Natural killer cell (primary cell): ENCODE results near the gene SIPA1L3. TPM values are rescaled to one million over a fixed set of nuclear protein-coding genes. Genes with fewer than 3 reads are reported as not detected.
"Not testable (repeated sequence)": the region's sequence is repeated elsewhere in the genome, so short reads cannot be mapped to it uniquely, and the experiment has no call there.

Experiments used
- ATAC-seq, 3 donors: fragments of 150-1000 bp in 2 of 3; fragments of 200-7000 bp in 1 of 3; cut with Tn5 transposase; 1 replicate in 1 of 3; 2 replicates in 2 of 3; pipeline ENCODE4 v1.10.0; 2021; ENCODE audit warnings: mild to moderate bottlenecking in 2 of 3, moderate library complexity in 2 of 3
- DNase-seq, 2 donors: peaks; one replicate each; pipeline versions ENCODE4 v3.0.0 to v3.0.0-alpha.2; 2013 to 2021; ENCODE audit warnings: mixed read lengths in 1 of 2
- H3K27ac ChIP-seq: one replicate; pipeline ENCODE4 v1.5.1; 2013; ENCODE audit warnings: mild to moderate bottlenecking, low read length
- H3K27me3 ChIP-seq: one replicate; pipeline ENCODE4 v1.6.1; 2013; ENCODE audit warnings: low read length; ENCODE audit not compliant: control insufficient read depth, insufficient read depth
- H3K36me3 ChIP-seq: one replicate; pipeline ENCODE4 v1.6.1; 2013; ENCODE audit warnings: low read length; ENCODE audit not compliant: control insufficient read depth, insufficient read depth
- H3K4me1 ChIP-seq: one replicate; pipeline ENCODE4 v1.6.1; 2013; ENCODE audit warnings: low read length; ENCODE audit not compliant: control insufficient read depth, insufficient read depth
- H3K4me3 ChIP-seq: one replicate; pipeline ENCODE4 v1.5.1; 2013; ENCODE audit warnings: low read length
- H3K9me3 ChIP-seq: one replicate; pipeline ENCODE4 v1.6.1; 2013; ENCODE audit warnings: low read length; ENCODE audit not compliant: control insufficient read depth, insufficient read depth
- H3K27ac Mint-ChIP-seq, 2 donors: one replicate each; pipeline ENCODE4 v1.8.0; 2022; ENCODE audit warnings: mild to moderate bottlenecking in 2 of 2, mixed read lengths in 2 of 2, moderate library complexity in 1 of 2
- H3K27me3 Mint-ChIP-seq, 2 donors: one replicate each; pipeline ENCODE4 v1.8.0; 2022; ENCODE audit warnings: low read depth in 2 of 2, mixed read lengths in 2 of 2
- H3K36me3 Mint-ChIP-seq: one replicate; pipeline ENCODE4 v1.8.0; 2022; ENCODE audit warnings: mixed read lengths
- H3K4me1 Mint-ChIP-seq, 2 donors: one replicate each; pipeline ENCODE4 v1.8.0; 2022; ENCODE audit warnings: mixed read lengths in 2 of 2
- H3K4me3 Mint-ChIP-seq: one replicate; pipeline ENCODE4 v1.8.0; 2022; ENCODE audit warnings: mild to moderate bottlenecking, moderate library complexity, mixed read lengths
- H3K9me3 Mint-ChIP-seq, 2 donors: one replicate each; pipeline ENCODE4 v1.8.0; 2022; ENCODE audit warnings: mixed read lengths in 2 of 2
- CTCF ChIP-seq: fragments of 200-600 bp; IDR thresholded peaks from one replicate; pipeline ENCODE4 v1.8.0; 2022; ENCODE audit warnings: antibody characterized with exemption
- WGBS: methylation state at CpG from one replicate; pipeline ENCODE4 v1.1.7; 2013; ENCODE audit warnings: missing lambda C conversion rate; ENCODE audit not compliant: insufficient coverage; 5-methylcytosine and 5-hydroxymethylcytosine counted together
- intact Hi-C: fragments of 100-400 bp; cut with micrococcal nuclease; formaldehyde crosslinking; loops from one replicate; pipeline ENCODE4 v1.14.2; 2022
- total RNA-seq, 4 donors: library from RNA; stranded (reverse); fragments of 120-200 nt in 1 of 4; gene quantifications; one replicate each; pipeline versions ENCODE4 v1.2.3 to v1.2.4, GENCODE V29; 2013 to 2022

SIPA1L3 gene
- total RNA-seq, 3 donors from 2014 or later (not counting 1 experiment from before 2014, with no cell fraction given): 34.4 to 35.8 (median 35.4) TPM

DNA sequence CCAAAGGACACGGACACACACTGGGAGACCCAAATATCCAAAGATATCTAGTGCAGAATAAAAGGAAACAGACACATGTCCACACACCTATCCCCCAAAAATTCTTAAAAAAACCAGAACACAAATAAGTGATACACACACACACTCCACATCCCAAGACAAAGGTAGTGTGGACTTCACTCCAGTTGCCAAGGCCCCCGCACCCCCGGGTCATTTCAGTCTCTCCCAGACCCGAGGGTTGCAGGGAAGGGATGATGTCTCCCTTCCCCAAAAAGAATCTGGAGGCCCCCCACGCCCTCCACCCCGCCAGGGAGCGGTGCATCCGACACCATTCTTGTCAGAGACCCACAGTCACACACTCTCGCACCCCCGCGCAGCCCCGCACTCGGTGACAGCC is 316.6 kb downstream of the SIPA1L3 start:
- Mint-ChIP-seq H3K27me3 (peaks cover 58% of the 10 kb centered on the region in 2 donors), H3K9me3 (no peaks in the 10 kb centered on the region), H3K36me3 (no peaks in the 10 kb centered on the region), H3K4me3 (no peak overlapping the region), H3K27ac (no peak overlapping the region), H3K4me1 (peaks cover 12 to 27% of the 10 kb centered on the region in 2 donors)
- intact Hi-C loops: loop anchor here (10.0 kb wide), 1 partner anchor 319 kb away; the partner anchor contains the start of genes SIPA1L3 and WDR87
- Histone ChIP-seq H3K27ac (no peak overlapping the region), H3K27me3 (peaks cover 65% of the 10 kb centered on the region), H3K4me1 (peaks cover 13% of the 10 kb centered on the region), H3K36me3 (no peaks in the 10 kb centered on the region), H3K9me3 (no peaks in the 10 kb centered on the region), H3K4me3 (no peak overlapping the region)
- 13% methylated on average over 13 of the region's 13 CpGs for WGBS
- no peak for TF ChIP-seq CTCF
- no peak for DNase-seq
- no peak for ATAC-seq

DNA sequence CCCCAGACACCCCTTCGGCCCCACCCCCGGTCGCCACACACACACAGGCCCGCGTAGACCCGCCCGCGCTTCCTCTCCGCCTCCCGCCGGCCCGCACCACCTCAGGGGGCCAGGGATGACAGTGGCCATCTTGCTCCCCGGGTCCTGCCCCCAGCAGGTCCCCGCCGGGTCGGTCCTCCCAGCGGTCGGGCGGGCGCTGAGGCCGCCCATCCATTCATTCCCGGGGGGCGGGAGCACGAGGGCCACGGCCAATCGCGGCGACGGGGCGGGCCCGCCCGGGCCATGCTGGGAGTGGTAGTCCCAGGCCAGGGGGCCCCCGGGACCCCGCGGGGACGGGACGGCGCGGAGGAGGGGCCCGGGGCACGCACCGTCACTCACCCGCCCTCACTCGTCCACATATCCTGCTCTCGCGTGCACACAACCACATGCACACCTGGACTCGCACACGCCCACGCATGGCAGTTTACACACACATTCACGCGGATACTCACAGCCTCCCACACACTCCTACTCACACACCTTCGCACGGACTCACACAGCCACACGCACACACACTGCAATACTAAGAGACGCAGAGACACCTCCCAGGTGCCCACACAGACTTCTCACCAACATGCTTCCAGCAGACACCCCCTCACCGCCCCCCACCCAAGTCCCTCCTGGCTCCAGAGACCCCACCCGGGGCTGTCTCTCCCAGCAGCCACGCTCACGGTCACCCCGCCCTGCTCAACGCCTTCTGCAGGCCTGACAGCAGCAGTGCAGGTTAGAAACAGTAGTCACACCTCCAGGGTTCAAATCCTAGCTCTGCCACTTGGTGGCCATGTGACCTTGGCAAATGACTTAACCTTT is 317.2 kb downstream of the SIPA1L3 start, which contains the start of gene DPF1:
Gene DPF1, minus strand, starts transcription at position 209 of the 849 bp plus-strand sequence. Its CDS starts 80 bp downstream, at position 129.
- Mint-ChIP-seq H3K4me1 (peaks cover 12 to 32% of the 10 kb centered on the region in 2 donors), H3K27me3 (peaks cover 52 to 57% of the 10 kb centered on the region in 2 donors), H3K36me3 (no peaks in the 10 kb centered on the region), H3K9me3 (no peaks in the 10 kb centered on the region), H3K4me3 (peak within 1 kb of the TSS; percentile 47), H3K27ac (no peak within 1 kb of the TSS)
- Histone ChIP-seq H3K27ac (no peak within 1 kb of the TSS), H3K27me3 (peaks cover 65% of the 10 kb centered on the region), H3K4me3 (no peak within 1 kb of the TSS), H3K9me3 (no peaks in the 10 kb centered on the region), H3K36me3 (no peaks in the 10 kb centered on the region), H3K4me1 (peaks cover 20% of the 10 kb centered on the region)
- no peak for TF ChIP-seq CTCF
- peak; percentile 40 to 67 (median 41) for ATAC-seq
- DNase-seq: peak in 1 of 2 donors; percentile 55
- 2% methylated on average over 61 of the region's 61 CpGs for WGBS
- intact Hi-C loops: loop anchor here (10.0 kb wide), 1 partner anchor 319 kb away; the partner anchor contains the start of genes SIPA1L3 and WDR87

- H3K4me1 ChIP-seq: peaks cover 20% of the 10 kb centered on the region
- H3K36me3 ChIP-seq, DNase-seq, H3K27ac ChIP-seq, H3K4me3 ChIP-seq, H3K9me3 ChIP-seq, H3K4me3 Mint-ChIP-seq, H3K36me3 Mint-ChIP-seq, ATAC-seq, H3K27ac Mint-ChIP-seq, H3K9me3 Mint-ChIP-seq: not testable (repeated sequence)
- intact Hi-C loops: loop anchor here (10.0 kb wide), 1 partner anchor 320 kb away; the partner anchor contains the start of genes SIPA1L3 and WDR87
- peaks cover 61% of the 10 kb centered on the region for H3K27me3 ChIP-seq
- 96% methylated on average over 5 of the region's 6 CpGs for WGBS
- Mint-ChIP-seq H3K4me1 (peaks cover 12 to 32% of the 10 kb centered on the region in 2 donors), H3K27me3 (peaks cover 50 to 58% of the 10 kb centered on the region in 2 donors)
Measured at GRCh38 chr19:38224863-38225218, 317.8 kb downstream of the SIPA1L3 start.

DNA sequence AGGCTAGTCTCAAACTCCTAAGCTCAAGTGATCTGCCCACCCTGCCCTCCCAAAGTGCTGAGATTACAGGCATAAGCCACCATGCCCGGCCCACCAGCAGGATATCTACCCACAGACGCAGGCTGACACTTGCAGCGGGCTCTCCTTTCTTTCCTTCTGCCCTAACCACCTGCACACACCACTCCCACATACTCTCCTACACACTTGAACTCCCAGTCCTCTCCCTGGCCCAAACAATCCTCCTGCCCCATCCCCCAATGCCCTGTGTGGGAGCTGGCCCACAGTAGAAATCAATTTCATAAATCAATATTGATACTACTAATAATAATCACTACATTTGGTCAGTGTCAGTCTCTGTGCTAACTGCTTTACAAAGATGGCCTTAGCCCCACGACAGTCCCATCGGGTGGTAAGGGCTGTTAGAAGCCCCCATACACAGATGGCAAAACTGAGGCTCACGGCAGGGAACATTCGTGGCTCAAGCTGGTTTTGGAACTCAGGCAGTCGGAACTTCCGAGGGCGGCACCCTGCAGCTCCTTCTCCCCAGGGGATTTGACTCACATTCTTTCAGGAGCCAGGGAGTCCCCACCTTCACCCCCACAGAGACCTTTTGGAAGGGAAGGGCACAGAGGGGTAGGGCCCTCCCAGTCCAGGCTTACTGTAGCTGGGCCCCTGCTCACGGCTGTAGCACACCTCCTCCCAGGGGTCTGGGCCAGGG is 320.4 kb downstream of the SIPA1L3 start:
- no peaks in the 10 kb centered on the region for H3K9me3 ChIP-seq
- H3K27me3 ChIP-seq: peaks cover 53% of the 10 kb centered on the region
- no peak for ATAC-seq
- no peak overlapping the region for H3K4me3 Mint-ChIP-seq
- no peak overlapping the region for H3K27ac Mint-ChIP-seq
- no peaks in the 10 kb centered on the region for H3K36me3 ChIP-seq
- H3K4me1 ChIP-seq: peaks cover 20% of the 10 kb centered on the region
- peaks cover 12 to 32% of the 10 kb centered on the region in 2 donors for H3K4me1 Mint-ChIP-seq
- 67% methylated on average over 11 of the region's 11 CpGs for WGBS
- TF ChIP-seq CTCF: no peak
- H3K36me3 Mint-ChIP-seq: no peaks in the 10 kb centered on the region
- no peak overlapping the region for H3K4me3 ChIP-seq
- peaks cover 55 to 58% of the 10 kb centered on the region in 2 donors for H3K27me3 Mint-ChIP-seq
- no peak overlapping the region for H3K27ac ChIP-seq
- intact Hi-C loops: loop anchor here (10.0 kb wide), 1 partner anchor 323 kb away; the partner anchor contains the start of genes SIPA1L3 and WDR87
- no peak for DNase-seq
- H3K9me3 Mint-ChIP-seq: no peaks in the 10 kb centered on the region
